Tibial artery (tissue), 4 donors: ENCODE data around the gene PROS1.
"Not testable (repeated sequence)": the region's sequence is repeated elsewhere in the genome, so short reads cannot be mapped to it uniquely, and the experiment has no call there.

Experiments used
- DNase-seq, 2 donors: peaks; one replicate each; pipeline ENCODE4 v3.0.0-alpha.2; 2019
- H3K27ac ChIP-seq, 2 donors: fragments of 200-600 bp; sonication (generic) in 1 of 2; 1 replicate in 1 of 2; 2 replicates in 1 of 2; pipeline ENCODE4 v1.5.1; 2018 to 2019; ENCODE audit warnings: mild to moderate bottlenecking in 1 of 2
- H3K27me3 ChIP-seq, 2 donors: fragments of 200-600 bp; sonication (generic) in 1 of 2; one replicate each; pipeline versions ENCODE4 v1.5.1 to v1.6.0; 2016 to 2019
- H3K36me3 ChIP-seq, 3 donors: fragments of 200-600 bp; sonication (generic) in 2 of 3; one replicate each; pipeline ENCODE4 v1.5.1; 2016 to 2019; ENCODE audit warnings: mild to moderate bottlenecking in 2 of 3
- H3K4me1 ChIP-seq, 4 donors: fragments of 200-600 bp; sonication (generic) in 2 of 4; 1 replicate in 3 of 4; 2 replicates in 1 of 4; pipeline ENCODE4 v1.5.1; 2016 to 2019
- H3K4me3 ChIP-seq, 2 donors: fragments of 200-600 bp; sonication (generic) in 1 of 2; 1 replicate in 1 of 2; 2 replicates in 1 of 2; pipeline ENCODE4 v1.5.1; 2018 to 2019; ENCODE audit warnings: mild to moderate bottlenecking in 2 of 2
- H3K9me3 ChIP-seq, 3 donors: fragments of 200-600 bp; sonication (generic) in 1 of 3; one replicate each; pipeline ENCODE4 v1.5.1; 2016 to 2019
- CTCF ChIP-seq, 2 experiments: fragments of 200-600 bp in 1 of 2; fragments of 450-650 bp in 1 of 2; IDR thresholded peaks; one replicate each; pipeline ENCODE4 v1.5.1; 2017 to 2019; ENCODE audit warnings: antibody characterized with exemption in 2 of 2, mild to moderate bottlenecking in 1 of 2, moderate library complexity in 1 of 2
- intact Hi-C: fragments of 100-400 bp; cut with DNase I; formaldehyde crosslinking; loops from one replicate; pipeline ENCODE4 v1.15.0; 2023; ENCODE audit warnings: low total_unique reads

The PROS1 gene

GRCh38 chr3:93861017-93861416 lies 112.7 kb downstream of the PROS1 start:
- H3K36me3 ChIP-seq = no peaks in the 10 kb centered on the region
- no peak for TF ChIP-seq CTCF (IDR thresholded peaks at IDR 0.05)
- no peaks in the 10 kb centered on the region for H3K9me3 ChIP-seq
- H3K27me3 ChIP-seq = no peaks in the 10 kb centered on the region
- no peak overlapping the region for H3K4me3 ChIP-seq
- DNase-seq = no peak
- intact Hi-C loops = no loop called here
- H3K27ac ChIP-seq = no peak overlapping the region
- no peaks in the 10 kb centered on the region for H3K4me1 ChIP-seq

DNA sequence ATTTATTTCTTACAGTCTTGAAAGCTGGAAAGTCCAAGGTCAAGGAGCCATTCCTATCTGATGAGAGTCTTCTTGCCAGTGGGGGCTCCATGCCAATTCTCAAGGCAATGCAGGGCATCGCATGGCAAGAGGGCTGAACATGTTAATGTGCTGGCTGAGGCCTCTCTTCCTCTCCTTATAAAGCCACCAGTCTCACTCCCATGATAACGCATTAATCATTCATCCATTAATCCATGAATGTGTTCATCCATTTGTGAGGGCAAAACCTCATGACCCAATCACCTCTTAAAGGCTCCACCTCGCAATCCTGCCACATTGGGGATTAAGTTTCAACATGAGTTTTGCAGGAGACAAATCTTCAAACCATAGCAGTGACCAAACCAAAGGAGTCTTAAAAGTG lies 118.3 kb downstream of the PROS1 start:
- intact Hi-C loops = no loop called here
- H3K4me3 ChIP-seq = no peak overlapping the region
- no peaks in the 10 kb centered on the region for H3K9me3 ChIP-seq
- H3K27ac ChIP-seq = no peak overlapping the region
- DNase-seq = no peak
- no peaks in the 10 kb centered on the region for H3K36me3 ChIP-seq
- no peaks in the 10 kb centered on the region for H3K27me3 ChIP-seq
- no peak for TF ChIP-seq CTCF (IDR thresholded peaks at IDR 0.05)
- no peaks in the 10 kb centered on the region for H3K4me1 ChIP-seq

GRCh38 chr3:93852228-93852627 lies 121.5 kb downstream of the PROS1 start:
- DNase-seq, H3K27me3 ChIP-seq, H3K4me1 ChIP-seq, H3K27ac ChIP-seq, H3K36me3 ChIP-seq, intact Hi-C loops, H3K9me3 ChIP-seq, H3K4me3 ChIP-seq: not testable (repeated sequence)

DNA sequence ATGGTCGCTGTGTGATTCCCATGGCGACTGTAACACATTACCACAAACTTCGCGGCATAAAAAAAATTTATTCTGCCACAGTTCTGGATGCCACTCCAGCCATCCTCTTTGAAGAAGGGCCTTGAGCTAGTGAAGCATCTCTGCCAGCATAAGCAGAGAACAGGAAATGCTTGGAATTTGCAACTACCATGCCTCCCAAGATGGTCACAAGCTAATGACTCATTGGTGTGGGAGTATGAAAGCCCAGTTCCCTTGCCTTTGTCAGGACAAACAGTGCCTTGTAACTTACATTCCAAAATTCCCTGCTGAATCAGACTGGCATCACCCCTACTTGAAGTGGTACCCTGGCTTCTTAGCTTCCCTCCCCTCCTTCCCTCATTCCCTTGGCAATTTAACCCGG lies 129.7 kb downstream of the PROS1 start:
- H3K4me3 ChIP-seq = no peak overlapping the region
- no peak for TF ChIP-seq CTCF (IDR thresholded peaks at IDR 0.05)
- H3K9me3 ChIP-seq = no peaks in the 10 kb centered on the region
- intact Hi-C loops = no loop called here
- peak overlapping the region; percentile 50 to 59 for H3K27ac ChIP-seq
- H3K4me1 ChIP-seq = peaks cover 0 to 18% (median 11%) of the 10 kb centered on the region in 4 donors
- peak; percentile 29 to 68 for DNase-seq
- H3K36me3 ChIP-seq = no peaks in the 10 kb centered on the region
- H3K27me3 ChIP-seq = no peaks in the 10 kb centered on the region

- H3K27ac ChIP-seq, DNase-seq, H3K36me3 ChIP-seq, H3K4me3 ChIP-seq, intact Hi-C loops, H3K9me3 ChIP-seq, H3K27me3 ChIP-seq: not testable (repeated sequence)
- H3K4me1 ChIP-seq = peaks cover 0 to 12% (median 10%) of the 10 kb centered on the region in 4 donors
Measured at GRCh38 chr3:93839193-93839592, 134.5 kb downstream of the PROS1 start.
